Measurements from ENCODE around the gene BHLHA15.

Gene BHLHA15

GRCh38 chr7:98228801-98229200 lies 17.6 kb downstream of the BHLHA15 start:
- DNase-seq = no peak

- no peak for DNase-seq
These were observed 18.2 kb downstream of the BHLHA15 start for GRCh38 chr7:98229441-98229840.

GRCh38 chr7:98229991-98230745 lies 18.9 kb downstream of the BHLHA15 start:
- DNase-seq = no peak

GRCh38 chr7:98230746-98231471 lies 19.7 kb downstream of the BHLHA15 start:
- no peak for DNase-seq

- no peak for DNase-seq
These were observed 20.4 kb downstream of the BHLHA15 start for GRCh38 chr7:98231493-98232262.

GRCh38 chr7:98232263-98232585 lies 21.0 kb downstream of the BHLHA15 start:
- DNase-seq = no peak

- DNase-seq = no peak
These were observed 21.6 kb downstream of the BHLHA15 start for GRCh38 chr7:98232799-98233198.

GRCh38 chr7:98233219-98234070 lies 22.2 kb downstream of the BHLHA15 start:
- DNase-seq = no peak

GRCh38 chr7:98234429-98235147 lies 23.3 kb downstream of the BHLHA15 start:
- DNase-seq = no peak

- no peak for DNase-seq
These were observed 24.7 kb downstream of the BHLHA15 start for GRCh38 chr7:98235901-98236300.

- DNase-seq = no peak
These were observed 25.3 kb downstream of the BHLHA15 start for GRCh38 chr7:98236355-98237185.

- DNase-seq = no peak
These were observed 26.8 kb downstream of the BHLHA15 start for GRCh38 chr7:98238076-98238475.

GRCh38 chr7:98238976-98239375 lies 27.7 kb downstream of the BHLHA15 start:
- DNase-seq = no peak

- DNase-seq = peak; percentile 30 to 37
These were observed 29.9 kb downstream of the BHLHA15 start for GRCh38 chr7:98240961-98241673.

GRCh38 chr7:98241674-98242241 lies 30.5 kb downstream of the BHLHA15 start:
- DNase-seq = no peak

GRCh38 chr7:98242342-98242741 lies 31.1 kb downstream of the BHLHA15 start:
- DNase-seq = no peak

GRCh38 chr7:98242934-98243333 lies 31.7 kb downstream of the BHLHA15 start:
- DNase-seq = no peak

GRCh38 chr7:98244871-98245270 lies 33.6 kb downstream of the BHLHA15 start:
- DNase-seq = no peak

GRCh38 chr7:98248156-98248555 lies 36.9 kb downstream of the BHLHA15 start:
- no peak for DNase-seq

GRCh38 chr7:98249106-98249505 lies 37.9 kb downstream of the BHLHA15 start:
- no peak for DNase-seq
